H1 (cell line): ENCODE results near the gene CALY. TPM values are rescaled to one million over a fixed set of nuclear protein-coding genes. Genes with fewer than 3 reads are reported as not detected.

ENCODE experiments used
- CTCF ChIA-PET: fragments of 300-600 bp; sonication (Branson Sonifier 250); formaldehyde crosslinking; loops from one replicate; lab custom pipeline; 2021; ENCODE audit not compliant: partially characterized antibody; lab: Charles Lee
- POLR2A ChIA-PET: fragments of 300-600 bp; sonication (Branson Sonifier 250); formaldehyde crosslinking; loops from one replicate; lab custom pipeline; 2021; ENCODE audit warnings: inconsistent platforms; ENCODE audit not compliant: partially characterized antibody; lab: Charles Lee
- DNase-seq, 2 experiments: peaks; one replicate each; pipeline versions ENCODE4 v3.0.0 to v3.0.0-alpha.2; 2010 to 2022; ENCODE audit warnings: low spot score in 2 of 2, low read depth in 1 of 2, mixed read lengths in 1 of 2
- FAIRE-seq: peaks from 2 replicates; lab custom pipeline; 2011; peaks lifted over from hg19 to GRCh38; lab: Jason Lieb, UNC
- H2AFZ ChIP-seq: 2 replicates; pipeline ENCODE4 v1.8.1; 2012; ENCODE audit warnings: low read length, inconsistent platforms
- H2AK5ac ChIP-seq: 2 replicates; pipeline ENCODE4 v1.6.1; 2013; ENCODE audit warnings: low read depth, low read length
- H2BK120ac ChIP-seq: replicated peaks from 2 replicates; pipeline ENCODE3; 2013; ENCODE audit warnings: low read depth, low read length, inconsistent platforms
- H2BK12ac ChIP-seq: 2 replicates; pipeline ENCODE4 v1.6.1; 2013; ENCODE audit warnings: low read depth, low read length
- H2BK15ac ChIP-seq: 2 replicates; pipeline ENCODE4 v1.6.1; 2013; ENCODE audit warnings: low read length
- H2BK20ac ChIP-seq: 2 replicates; pipeline ENCODE4 v1.6.1; 2013; ENCODE audit warnings: low read length
- H2BK5ac ChIP-seq: 2 replicates; pipeline ENCODE4 v1.6.1; 2013; ENCODE audit warnings: low read depth, low read length
- H3K14ac ChIP-seq: 2 replicates; pipeline ENCODE4 v1.6.1; 2013; ENCODE audit warnings: inconsistent platforms; ENCODE audit not compliant: insufficient read length
- H3K18ac ChIP-seq: 2 replicates; pipeline ENCODE4 v1.6.1; 2013; ENCODE audit warnings: low read length; ENCODE audit errors: extremely low read depth
- H3K23ac ChIP-seq: 2 replicates; pipeline ENCODE4 v1.6.1; 2013; ENCODE audit warnings: inconsistent platforms; ENCODE audit not compliant: insufficient read length
- H3K23me2 ChIP-seq: 2 replicates; pipeline ENCODE4 v1.6.1; 2013; ENCODE audit warnings: low read depth, low read length
- H3K27ac ChIP-seq: 2 replicates; pipeline ENCODE4 v1.6.1; 2011; ENCODE audit warnings: low read depth, low read length, inconsistent platforms
- H3K27me3 ChIP-seq, 4 experiments: replicated peaks in 1 of 4; 1 replicate in 1 of 4; 2 replicates in 3 of 4; pipeline versions ENCODE4 v1.6.1 to v1.8.1; 2011 to 2013; ENCODE audit warnings: low read length in 3 of 4, mild to moderate bottlenecking in 3 of 4, inconsistent platforms in 2 of 4, mixed read lengths in 2 of 4, moderate library complexity in 1 of 4; ENCODE audit not compliant: control insufficient read depth in 3 of 4, insufficient read depth in 3 of 4; ENCODE audit errors: extremely low read depth in 1 of 4
- H3K36me3 ChIP-seq, 4 experiments: 2 replicates each; pipeline versions ENCODE4 v1.6.1 to v1.8.1; 2011 to 2013; ENCODE audit warnings: mild to moderate bottlenecking in 4 of 4, low read length in 3 of 4, moderate library complexity in 2 of 4, control low read depth in 1 of 4, inconsistent platforms in 1 of 4; ENCODE audit not compliant: insufficient read depth in 4 of 4, control insufficient read depth in 2 of 4
- H3K4ac ChIP-seq: replicated peaks from 2 replicates; pipeline ENCODE3; 2013; ENCODE audit warnings: low read length, low read depth, mixed read lengths, inconsistent platforms; ENCODE audit not compliant: insufficient read length
- H3K4me1 ChIP-seq, 4 experiments: replicated peaks in 1 of 4; 1 replicate in 1 of 4; 2 replicates in 3 of 4; pipeline versions ENCODE4 v1.6.1 to v1.8.1; 2011 to 2013; ENCODE audit warnings: low read length in 3 of 4, inconsistent platforms in 2 of 4, mixed read lengths in 1 of 4; ENCODE audit not compliant: insufficient read depth in 4 of 4, control insufficient read depth in 3 of 4
- H3K4me2 ChIP-seq, 2 experiments: 2 replicates each; pipeline versions ENCODE4 v1.6.1 to v1.8.1; 2011 to 2013; ENCODE audit warnings: low read depth in 2 of 2, low read length in 2 of 2, control low read depth in 1 of 2, inconsistent platforms in 1 of 2, mild to moderate bottlenecking in 1 of 2; ENCODE audit not compliant: insufficient read depth in 1 of 2
- H3K4me3 ChIP-seq, 4 experiments: fragments of 200-600, 300-600 bp in 1 of 4; sonication (generic), shearing (Covaris generic), sonication (Bioruptor Twin) in 1 of 4; 2 replicates each; pipeline versions ENCODE4 v1.5.1 to v1.8.1; 2011 to 2016; ENCODE audit warnings: low read length in 4 of 4, low read depth in 3 of 4, control low read depth in 2 of 4, inconsistent platforms in 2 of 4, mild to moderate bottlenecking in 2 of 4, mixed read lengths in 1 of 4, moderate library complexity in 1 of 4; ENCODE audit not compliant: insufficient read depth in 2 of 4; ENCODE audit errors: extremely low read depth in 1 of 4
- H3K56ac ChIP-seq: replicated peaks from 2 replicates; pipeline ENCODE3; 2013; ENCODE audit warnings: low read depth, mild to moderate bottlenecking, mixed read lengths, low read length, inconsistent platforms; ENCODE audit not compliant: insufficient read length
- H3K79me1 ChIP-seq: 2 replicates; pipeline ENCODE4 v1.6.1; 2013; ENCODE audit warnings: low read depth, low read length, control low read depth
- H3K79me2 ChIP-seq, 2 experiments: 2 replicates each; pipeline versions ENCODE4 v1.6.1 to v1.8.1; 2012 to 2013; ENCODE audit warnings: low read length in 2 of 2, mild to moderate bottlenecking in 2 of 2, inconsistent platforms in 1 of 2; ENCODE audit not compliant: insufficient read depth in 2 of 2, control insufficient read depth in 1 of 2
- H3K9ac ChIP-seq, 4 experiments: replicated peaks in 1 of 4; 1 replicate in 1 of 4; 2 replicates in 3 of 4; pipeline versions ENCODE4 v1.6.1 to v1.8.1; 2011 to 2013; ENCODE audit warnings: low read depth in 3 of 4, low read length in 3 of 4, control low read depth in 2 of 4, mild to moderate bottlenecking in 2 of 4, moderate library complexity in 2 of 4, inconsistent platforms in 1 of 4; ENCODE audit errors: extremely low read depth in 1 of 4
- H3K9me3 ChIP-seq, 2 experiments: 2 replicates each; pipeline versions ENCODE4 v1.6.1 to v1.8.1; 2012 to 2013; ENCODE audit warnings: mild to moderate bottlenecking in 2 of 2, moderate library complexity in 2 of 2, control low read depth in 1 of 2, inconsistent platforms in 1 of 2, low read depth in 1 of 2, low read length in 1 of 2, mixed read lengths in 1 of 2; ENCODE audit not compliant: insufficient read depth in 2 of 2
- H4K20me1 ChIP-seq, 2 experiments: replicated peaks in 1 of 2; 2 replicates each; pipeline versions ENCODE3 to v1.8.1; 2011 to 2013; ENCODE audit warnings: inconsistent platforms in 2 of 2, low read length in 2 of 2, mild to moderate bottlenecking in 1 of 2; ENCODE audit not compliant: insufficient read depth in 2 of 2, control insufficient read depth in 1 of 2
- H4K5ac ChIP-seq: 2 replicates; pipeline ENCODE4 v1.6.1; 2013; ENCODE audit warnings: low read length, low read depth, mixed read lengths, inconsistent platforms; ENCODE audit not compliant: insufficient read length
- H4K8ac ChIP-seq: 2 replicates; pipeline ENCODE4 v1.8.0; 2013; ENCODE audit warnings: mild to moderate bottlenecking, moderate library complexity, low read length, inconsistent platforms; ENCODE audit not compliant: insufficient read depth; ENCODE audit errors: extremely low read depth
- H4K91ac ChIP-seq: replicated peaks from 2 replicates; pipeline ENCODE3; 2013; ENCODE audit warnings: low read length, mixed read lengths, inconsistent platforms; ENCODE audit not compliant: insufficient read length
- SIRT6 ChIP-seq: IDR thresholded peaks from one replicate; pipeline ENCODE4 v1.7.1; 2012; ENCODE audit warnings: low read length, inconsistent platforms
- SRF ChIP-seq: IDR thresholded peaks from 2 replicates; pipeline ENCODE4 v1.6.1; 2011; ENCODE audit warnings: mild to moderate bottlenecking, low read depth, low read length, moderate library complexity
- WGBS, 2 experiments: shearing (Covaris generic) in 1 of 2; methylation state at CpG; one replicate each; pipeline versions ENCODE4 v1.1.6 to v1.1.7; 2013 to 2015; ENCODE audit warnings: low lambda C conversion rate in 2 of 2, mixed read lengths in 2 of 2, inconsistent platforms in 1 of 2, low coverage in 1 of 2, missing lambda C conversion rate in 1 of 2; ENCODE audit not compliant: insufficient replicate concordance in 2 of 2, insufficient coverage in 1 of 2, insufficient read length in 1 of 2; ENCODE audit errors: extremely low coverage in 1 of 2, missing lambda C conversion rate in 1 of 2; 5-methylcytosine and 5-hydroxymethylcytosine counted together
- polyA plus RNA-seq, 7 experiments: library from polyadenylated mRNA; depleted of rRNA in 3 of 7; stranded (reverse) in 5 of 7; unstranded in 2 of 7; fragments of >200 nt in 5 of 7; fragments of 200-250 nt in 2 of 7; gene quantifications; 1 replicate in 5 of 7; 2 replicates in 1 of 7; 4 replicates in 1 of 7; pipeline versions ENCODE4 v1.2.1 to v1.2.3, GENCODE V29; 2011 to 2013; ENCODE audit warnings: missing spikeins in 2 of 7, mixed read lengths in 2 of 7
- total RNA-seq: library from RNA; stranded (reverse); fragmentation: NEBNext Ultra II Directional; extraction: Animal tissue kit (Norgen Biotek cat#: 25700); gene quantifications from 2 replicates; pipeline ENCODE4 v1.2.1, GENCODE V29; 2021

CALY gene
- total and polyA plus RNA-seq, 2 of the 8 experiments (the other 6 are each of a cell fraction or from before 2014, with no cell fraction given), result 1.3 to 1.5 TPM

- Histone ChIP-seq H3K4me3 (no peak overlapping the region), H3K4me1 (peaks cover 0 to 26% (median 2%) of the 10 kb centered on the region in 4 experiments; a peak in 4 of 7 replicates), H3K27me3 (no peaks in the 10 kb centered on the region; a peak in 3 of 7 replicates), H3K23me2 (peaks cover 4% of the 10 kb centered on the region; the same call in 1 of the 2 replicates), H3K56ac (no peak overlapping the region), H3K14ac (no peak overlapping the region), H2BK20ac (no peak overlapping the region), H4K5ac (no peak overlapping the region), H3K79me2 (no peaks in the 10 kb centered on the region), H2AK5ac (no peak overlapping the region), H4K91ac (no peak overlapping the region), H2BK120ac (no peak overlapping the region), H2BK15ac (no peak overlapping the region), H3K23ac (no peak overlapping the region), H4K8ac (no peak overlapping the region), H3K4ac (no peak overlapping the region), H3K9me3 (no peaks in the 10 kb centered on the region), H3K4me2 (no peak overlapping the region), H3K27ac (no peak overlapping the region), H2BK5ac (no peak overlapping the region), H2AFZ (no peak overlapping the region), H3K18ac (no peak overlapping the region), H3K9ac (no peak overlapping the region), H3K79me1 (no peaks in the 10 kb centered on the region), H3K36me3 (no peaks in the 10 kb centered on the region), H4K20me1 (peaks cover 4 to 10% of the 10 kb centered on the region in 2 experiments), H2BK12ac (no peak overlapping the region)
- TF ChIP-seq SIRT6, result no peak
- TF ChIP-seq SRF, result no peak
- FAIRE-seq, result no peak
- DNase-seq, result no peak
- POLR2A ChIA-PET, result interaction anchor here (0.8 to 4.8 kb wide), 8 partner anchors 9 to 71 kb away, joined by 3 to 38 read pairs (median 8); partner anchors contain the start of genes CALY, ECHS1, FUOM and PAOX
- CTCF ChIA-PET, result interaction anchor here (1.8 to 4.9 kb wide), 3 partner anchors 12 to 19 kb away, joined by 5 to 27 read pairs (median 5); partner anchors contain the start of gene CALY
- 77% methylated on average over 10 of the region's 16 CpGs; no CpG with 5 or more reads in 1 of the 2 experiments for WGBS, 2 experiments
These were observed 11.2 kb upstream of the CALY start for GRCh38 chr10:133347710-133348517.
